ENCODE results near the gene LRBA. TPM values are rescaled to one million over a fixed set of nuclear protein-coding genes. Genes with fewer than 3 reads are reported as not detected.

LRBA gene
- total and polyA plus RNA-seq, 9 of the 15 experiments (the other 6 are each of a cell fraction or from before 2014, with no cell fraction given) = 24.2 to 88.7 (median 59.7) TPM

DNA sequence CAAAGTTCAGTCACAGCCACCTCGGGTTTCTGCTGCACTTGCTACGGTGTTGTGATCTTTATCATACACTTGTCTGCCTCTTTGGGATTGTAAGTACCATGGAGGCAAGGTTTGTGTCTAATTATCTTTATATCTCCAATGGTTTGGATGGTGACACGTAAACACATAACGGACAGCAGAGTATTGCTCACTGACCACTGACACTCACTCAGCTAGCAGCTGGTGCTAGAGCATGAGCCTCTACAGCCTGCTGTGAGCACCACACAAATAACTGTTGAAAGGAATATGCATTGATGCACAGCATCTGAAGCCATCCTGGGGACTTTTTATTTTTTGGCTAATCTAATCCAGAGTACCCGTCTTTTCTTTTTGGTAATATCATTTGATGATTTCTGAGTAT, 780.8 kb downstream of the LRBA start:
- H4K20me1 ChIP-seq (replicated peaks; ENCODE audit: control insufficient read depth, insufficient read depth, low read length) = no peaks in the 10 kb centered on the region
- ChIA-PET POLR2A (interaction anchor here (1.2 kb wide), 1 partner anchor 9 kb away, joined by 4 read pairs; no protein-coding TSS in a partner anchor), CTCF (ENCODE audit: low intra/inter-chr PET ratio) (no interaction called here)
- no TSS peak for BruUV-seq (replicated peaks)
- intact Hi-C loops (cut with micrococcal nuclease) (no loop called here), in situ Hi-C loops (cut with MboI) (no loop called here)
- no peak overlapping the region for H2AFZ ChIP-seq (ENCODE audit: low read depth, low read length)
- no peak overlapping the region for H3K4me3 ChIP-seq
- H3K36me3 ChIP-seq (ENCODE audit: control insufficient read depth, insufficient read depth, low read length) = no peaks in the 10 kb centered on the region
- no peaks in the 10 kb centered on the region for H3K79me2 ChIP-seq (ENCODE audit: control insufficient read depth, insufficient read depth, low read length)
- no peaks in the 10 kb centered on the region for H3K9me3 ChIP-seq (replicated peaks; ENCODE audit: control insufficient read depth, insufficient read depth, low read depth, low read length)
- FAIRE-seq (no peak), DNase-seq (ENCODE audit: extremely low read depth in 1 of 4, low spot score in 3 of 4) (no peak), ATAC-seq (no peak)
- no peak overlapping the region for H3K4me2 ChIP-seq (ENCODE audit: insufficient read depth, low read length)
- H3K4me1 ChIP-seq (replicated peaks in 1 of 2; ENCODE audit: control insufficient read depth in 2 of 2, insufficient read depth in 2 of 2, low read length in 2 of 2) = no peaks in the 10 kb centered on the region; a peak in 1 of 5 replicates
- H3K27ac ChIP-seq (ENCODE audit: extremely low read depth, low read depth, low read length) = no peak overlapping the region
- H3K27me3 ChIP-seq (ENCODE audit: control insufficient read depth in 2 of 2, insufficient read depth in 2 of 2, low read length in 2 of 2) = peaks cover 5 to 16% of the 10 kb centered on the region in 2 experiments; a peak in 4 of 5 replicates
- H3K9ac ChIP-seq (ENCODE audit: insufficient read depth in 1 of 2, low read depth in 2 of 2, low read length in 2 of 2) = no peak overlapping the region
- H3K9me1 ChIP-seq (ENCODE audit: control insufficient read depth, insufficient read depth, low read length) = no peaks in the 10 kb centered on the region
- WGBS (ENCODE audit: insufficient coverage, low coverage, missing lambda C conversion rate) = 2% methylated on average over 5 of the region's 5 CpGs
- TF ChIP-seq SNRNP70 (optimal IDR thresholded peaks at IDR 0.05; ENCODE audit: low read depth, low read length) = no peak
- TF ChIP-seq ZNF23 (CRISPR knock-in tag; IDR thresholded peaks at IDR 0.05) = no peak
- TF ChIP-seq MXD1 (CRISPR knock-in tag; IDR thresholded peaks at IDR 0.05; ENCODE audit: borderline replicate concordance, poor library complexity, severe bottlenecking) = no peak
- TF ChIP-seq RHOXF2B (CRISPR knock-in tag; conservative IDR thresholded peaks at IDR 0.05) = no peak
- no peak for TF ChIP-seq TEAD2 (tag; IDR thresholded peaks at IDR 0.05)
- TF ChIP-seq RBM22 (IDR thresholded peaks at IDR 0.05; ENCODE audit: low read depth, low read length, poor library complexity, severe bottlenecking) = no peak
- TF ChIP-seq CEBPG (CRISPR knock-in tag; IDR thresholded peaks at IDR 0.05) = no peak
- no peak for TF ChIP-seq CEBPG (tag; conservative IDR thresholded peaks at IDR 0.05 in 1 of 2, IDR thresholded peaks at IDR 0.05 in 1 of 2)
- no peak for TF ChIP-seq NCOA2 (IDR thresholded peaks at IDR 0.05; ENCODE audit: partially characterized antibody in 2 of 2)
- TF ChIP-seq FOXK1 (CRISPR knock-in tag; IDR thresholded peaks at IDR 0.05; ENCODE audit: borderline replicate concordance) = no peak
- TF ChIP-seq MBD1 (CRISPR knock-in tag; IDR thresholded peaks at IDR 0.05) = no peak
- no peak for TF ChIP-seq MYBL2 (IDR thresholded peaks at IDR 0.05; ENCODE audit: low read depth)
- no peak for TF ChIP-seq MYBL2 (CRISPR knock-in tag; IDR thresholded peaks at IDR 0.05; ENCODE audit: borderline replicate concordance)
- no peak for TF ChIP-seq ZNF217 (CRISPR knock-in tag; IDR thresholded peaks at IDR 0.05)
- TF ChIP-seq, protein P1, sequence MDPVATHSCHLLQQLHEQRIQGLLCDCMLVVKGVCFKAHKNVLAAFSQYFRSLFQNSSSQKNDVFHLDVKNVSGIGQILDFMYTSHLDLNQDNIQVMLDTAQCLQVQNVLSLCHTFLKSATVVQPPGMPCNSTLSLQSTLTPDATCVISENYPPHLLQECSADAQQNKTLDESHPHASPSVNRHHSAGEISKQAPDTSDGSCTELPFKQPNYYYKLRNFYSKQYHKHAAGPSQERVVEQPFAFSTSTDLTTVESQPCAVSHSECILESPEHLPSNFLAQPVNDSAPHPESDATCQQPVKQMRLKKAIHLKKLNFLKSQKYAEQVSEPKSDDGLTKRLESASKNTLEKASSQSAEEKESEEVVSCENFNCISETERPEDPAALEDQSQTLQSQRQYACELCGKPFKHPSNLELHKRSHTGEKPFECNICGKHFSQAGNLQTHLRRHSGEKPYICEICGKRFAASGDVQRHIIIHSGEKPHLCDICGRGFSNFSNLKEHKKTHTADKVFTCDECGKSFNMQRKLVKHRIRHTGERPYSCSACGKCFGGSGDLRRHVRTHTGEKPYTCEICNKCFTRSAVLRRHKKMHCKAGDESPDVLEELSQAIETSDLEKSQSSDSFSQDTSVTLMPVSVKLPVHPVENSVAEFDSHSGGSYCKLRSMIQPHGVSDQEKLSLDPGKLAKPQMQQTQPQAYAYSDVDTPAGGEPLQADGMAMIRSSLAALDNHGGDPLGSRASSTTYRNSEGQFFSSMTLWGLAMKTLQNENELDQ (CRISPR knock-in tag; IDR thresholded peaks at IDR 0.05; ENCODE audit: borderline replicate concordance) = no peak
- TF ChIP-seq, protein P2, sequence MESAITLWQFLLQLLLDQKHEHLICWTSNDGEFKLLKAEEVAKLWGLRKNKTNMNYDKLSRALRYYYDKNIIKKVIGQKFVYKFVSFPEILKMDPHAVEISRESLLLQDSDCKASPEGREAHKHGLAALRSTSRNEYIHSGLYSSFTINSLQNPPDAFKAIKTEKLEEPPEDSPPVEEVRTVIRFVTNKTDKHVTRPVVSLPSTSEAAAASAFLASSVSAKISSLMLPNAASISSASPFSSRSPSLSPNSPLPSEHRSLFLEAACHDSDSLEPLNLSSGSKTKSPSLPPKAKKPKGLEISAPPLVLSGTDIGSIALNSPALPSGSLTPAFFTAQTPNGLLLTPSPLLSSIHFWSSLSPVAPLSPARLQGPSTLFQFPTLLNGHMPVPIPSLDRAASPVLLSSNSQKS (CRISPR knock-in tag; IDR thresholded peaks at IDR 0.05) = no peak

All from K562 (cell line).